NCI-H446 treated with DMSO at 0.1 percent for 48 hours (cell line): ENCODE data around the gene COMMD1.
"Not testable (repeated sequence)": the region's sequence is repeated elsewhere in the genome, so short reads cannot be mapped to it uniquely, and the experiment has no call there.

ENCODE experiments used
- DNase-seq: peaks from one replicate; lab custom pipeline; 2025; lab: John Stamatoyannopoulos, UW

COMMD1 gene

DNA sequence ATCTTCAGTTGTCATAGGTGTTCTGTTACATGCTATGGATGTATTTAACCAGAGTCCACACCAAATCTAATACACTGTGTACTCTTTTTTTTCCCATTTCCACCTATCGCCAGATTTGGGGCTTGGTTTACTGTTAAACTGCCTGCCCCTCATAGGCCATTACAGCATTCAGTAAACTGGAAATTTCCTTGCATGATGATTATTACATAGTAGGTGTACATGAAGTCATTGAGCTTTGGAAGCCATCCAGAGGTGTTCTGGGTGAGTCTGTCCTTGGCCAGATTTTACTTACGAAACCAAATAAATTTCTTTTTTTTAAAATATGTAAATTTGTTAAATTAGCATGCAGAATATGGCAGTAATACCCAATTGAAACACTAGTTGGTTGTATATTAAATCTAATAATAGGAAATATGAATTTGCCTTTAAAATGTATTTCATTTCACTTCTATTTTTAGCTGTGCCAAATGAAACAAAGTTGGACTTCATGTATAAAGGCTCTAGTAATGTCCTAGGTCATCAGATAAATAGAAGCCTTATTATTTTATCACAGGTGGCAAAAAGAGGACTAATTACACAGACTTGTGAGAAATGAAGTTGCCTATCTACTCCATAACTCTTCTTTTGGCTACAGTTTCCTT is 60.7 kb downstream of the COMMD1 start:
- DNase-seq, result no peak

GRCh38 chr2:61967262-61967661 is 61.8 kb downstream of the COMMD1 start:
- peak; percentile 32 for DNase-seq

GRCh38 chr2:61969376-61969775 is 63.9 kb downstream of the COMMD1 start:
- DNase-seq, result peak; percentile 66

DNA sequence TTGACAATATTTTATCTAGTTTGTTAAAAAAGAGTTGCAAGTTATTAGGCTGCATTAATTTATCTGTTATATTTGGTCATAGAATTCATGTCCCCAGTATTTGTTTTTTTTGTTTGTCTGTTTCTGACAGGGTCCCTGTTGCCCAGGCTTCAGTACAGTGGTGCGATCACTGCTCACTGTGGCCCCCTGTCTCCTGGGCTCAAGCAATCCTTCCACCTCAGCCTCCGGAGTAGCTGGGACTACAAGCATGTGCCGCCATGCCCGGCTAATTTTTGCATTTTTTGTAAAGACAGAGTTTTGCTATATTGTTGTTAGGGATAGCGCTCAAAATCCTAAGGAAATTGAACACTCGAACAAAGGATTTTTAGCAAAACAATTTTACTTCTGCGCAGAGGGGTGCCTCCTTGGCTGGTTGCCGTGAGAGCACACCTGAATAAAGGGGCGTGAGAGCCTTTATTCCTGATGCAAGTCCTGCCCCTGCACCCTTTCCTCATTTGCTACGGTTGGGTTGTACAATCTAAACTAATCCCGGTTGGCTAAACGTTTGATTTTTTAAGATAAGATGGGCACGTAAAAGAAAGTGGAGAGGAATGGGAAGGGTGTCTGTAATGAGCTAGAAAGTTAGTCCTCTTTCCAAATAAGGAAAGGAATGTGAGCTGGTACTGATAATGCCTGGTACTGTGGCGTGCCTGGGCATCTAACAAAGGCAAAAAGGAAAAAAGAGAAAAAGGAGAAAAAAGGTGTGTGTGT is 65.5 kb downstream of the COMMD1 start:
- no peak for DNase-seq

GRCh38 chr2:61978522-61978921 is 73.0 kb downstream of the COMMD1 start:
- DNase-seq, result peak; percentile 2

DNA sequence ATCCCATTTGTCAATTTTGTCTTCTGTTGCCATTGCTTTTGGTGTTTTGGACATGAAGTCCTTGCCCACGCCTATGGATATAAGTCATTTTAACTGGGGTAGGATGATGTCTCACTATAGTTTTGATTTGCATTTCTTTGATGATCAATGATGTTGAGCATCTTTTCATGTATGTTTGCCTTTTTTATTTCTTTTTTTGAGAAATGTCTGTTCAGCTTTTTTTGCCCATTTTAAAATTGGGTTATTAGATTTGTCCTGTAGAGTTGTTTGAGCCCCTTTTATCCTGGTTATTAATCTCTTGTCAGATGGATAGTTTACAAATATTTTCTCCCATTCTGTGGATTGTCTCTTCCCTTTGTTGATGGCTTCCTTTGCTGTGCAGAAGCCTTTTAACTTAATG is 75.3 kb downstream of the COMMD1 start:
- no peak for DNase-seq

DNA sequence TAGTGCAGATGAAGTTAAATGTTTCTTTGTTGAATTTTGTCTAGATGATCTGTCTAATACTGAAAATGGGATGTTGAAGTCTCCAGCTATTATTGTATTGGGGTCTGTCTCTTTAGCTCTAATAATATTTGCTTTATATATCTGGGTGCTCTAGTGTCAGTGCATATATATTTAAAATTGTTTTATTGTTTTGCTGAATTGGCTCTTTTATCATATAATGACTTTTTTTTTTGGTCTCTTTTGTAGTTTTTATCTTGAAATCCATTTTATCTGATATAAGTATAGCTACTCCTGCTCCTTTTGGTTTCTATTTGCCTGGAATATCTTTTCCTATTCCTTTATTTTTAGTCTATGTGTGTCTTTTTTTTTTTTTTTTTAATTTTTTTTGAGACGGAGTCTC is 79.2 kb downstream of the COMMD1 start:
- DNase-seq, result no peak

- peak; percentile 62 for DNase-seq
Observed at GRCh38 chr2:61988462-61989366, 83.2 kb downstream of the COMMD1 start.

DNA sequence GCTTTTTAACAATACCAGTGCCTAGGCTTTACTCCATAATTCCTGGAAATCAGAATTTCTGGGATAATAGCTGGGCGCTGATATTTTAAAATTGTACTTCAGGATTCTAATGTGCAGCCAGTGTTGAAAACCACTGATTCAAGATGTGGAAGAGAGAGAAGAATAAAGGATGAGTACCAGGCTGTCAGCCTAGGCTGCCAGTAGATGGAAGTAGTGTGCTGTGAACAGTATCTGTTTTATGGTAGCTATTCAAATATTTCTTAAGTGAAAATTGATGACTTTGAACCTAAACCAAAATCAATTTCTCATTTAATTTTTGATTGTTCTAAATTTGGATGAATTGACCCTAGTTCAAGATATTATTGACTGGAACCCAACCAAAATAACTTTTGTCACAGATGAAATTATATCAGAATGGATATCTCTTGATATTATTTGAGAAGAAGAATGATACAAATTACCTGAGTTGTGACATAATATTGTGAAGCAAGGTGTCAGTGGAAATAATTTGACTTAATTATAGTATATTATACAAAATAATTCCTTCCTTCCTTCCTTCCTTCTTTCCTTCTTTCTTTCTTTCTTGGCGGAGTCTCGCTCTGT is 88.0 kb downstream of the COMMD1 start:
- peak; percentile 24 for DNase-seq

DNA sequence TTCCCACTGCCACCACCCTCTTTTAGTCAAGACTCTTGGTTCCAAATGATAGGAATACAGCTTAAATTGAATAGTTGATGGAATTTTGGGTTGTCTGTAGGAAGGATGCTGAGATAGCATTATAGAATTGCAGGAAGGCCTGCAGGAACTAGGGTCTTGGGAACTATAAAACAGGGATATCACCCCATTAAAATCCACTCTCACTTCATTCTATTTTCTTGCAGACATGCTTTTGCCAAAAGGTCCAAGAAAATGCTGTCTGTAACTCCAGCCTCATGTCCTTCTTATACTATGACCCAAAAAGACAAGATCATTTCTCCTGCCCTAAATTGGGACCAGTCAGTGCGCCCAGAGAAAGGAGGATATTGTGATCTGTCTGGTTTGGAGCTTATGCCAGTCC is 89.1 kb downstream of the COMMD1 start:
- no peak for DNase-seq

DNA sequence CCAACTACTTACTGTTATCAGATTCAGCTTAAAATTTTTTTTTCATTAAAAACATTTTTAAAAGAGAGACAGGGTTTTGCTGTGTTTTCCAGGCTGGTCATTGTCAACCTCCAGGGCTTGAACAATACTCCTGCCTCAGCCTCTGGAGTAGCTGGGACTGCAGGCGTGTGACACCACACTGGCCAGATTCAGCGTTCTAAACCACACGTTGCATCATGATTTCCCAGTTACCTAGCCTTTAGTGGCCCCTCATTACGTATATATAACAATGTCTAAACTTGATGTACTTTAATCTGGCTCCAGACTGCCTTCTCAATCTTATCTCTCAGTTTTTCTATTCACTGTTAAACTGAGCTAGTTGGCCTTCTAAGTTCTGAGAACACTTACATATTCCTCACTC is 89.6 kb downstream of the COMMD1 start:
- DNase-seq, result no peak

DNA sequence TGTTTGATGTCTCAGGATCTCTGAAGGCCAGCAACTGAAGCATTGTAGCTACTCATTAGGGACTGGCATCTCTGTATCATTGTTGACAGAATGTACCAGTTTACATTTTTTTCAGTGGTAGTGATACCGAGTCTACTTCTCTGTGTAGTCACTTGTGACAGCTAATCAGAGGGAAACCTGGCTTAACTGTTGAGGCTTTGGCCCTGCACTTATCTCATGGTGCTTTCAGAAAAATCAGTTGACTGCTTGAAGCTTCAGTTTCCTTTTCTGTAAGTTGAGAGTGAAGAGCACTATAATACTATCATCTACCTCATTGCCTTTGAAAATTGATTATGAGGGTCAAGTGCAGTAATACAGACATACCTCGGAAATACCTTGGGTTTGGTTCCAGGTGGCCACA is 90.0 kb downstream of the COMMD1 start:
- DNase-seq, result no peak

GRCh38 chr2:61998426-61998825 is 93.0 kb downstream of the COMMD1 start:
- DNase-seq, result no peak

GRCh38 chr2:62000538-62000937 is 95.1 kb downstream of the COMMD1 start:
- no peak for DNase-seq

DNA sequence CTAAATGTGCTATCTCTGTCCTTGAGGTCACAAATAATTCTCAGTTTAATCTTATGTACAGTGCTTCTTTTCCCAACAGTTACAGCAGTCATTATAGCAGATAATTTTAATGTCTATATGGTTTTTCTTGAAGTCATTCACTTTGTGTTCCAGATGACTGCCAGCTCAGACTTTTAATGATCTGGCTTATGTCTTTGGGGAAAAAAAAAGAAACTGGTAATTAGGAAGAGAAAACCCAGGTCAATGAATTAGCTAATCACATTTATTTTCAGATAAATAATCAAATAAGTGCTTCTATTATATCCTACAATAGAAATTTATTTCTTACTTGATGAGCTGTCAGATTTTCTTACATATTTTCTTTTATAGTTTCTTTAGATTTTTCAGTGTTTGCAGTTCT is 96.0 kb downstream of the COMMD1 start:
- DNase-seq, result no peak

DNA sequence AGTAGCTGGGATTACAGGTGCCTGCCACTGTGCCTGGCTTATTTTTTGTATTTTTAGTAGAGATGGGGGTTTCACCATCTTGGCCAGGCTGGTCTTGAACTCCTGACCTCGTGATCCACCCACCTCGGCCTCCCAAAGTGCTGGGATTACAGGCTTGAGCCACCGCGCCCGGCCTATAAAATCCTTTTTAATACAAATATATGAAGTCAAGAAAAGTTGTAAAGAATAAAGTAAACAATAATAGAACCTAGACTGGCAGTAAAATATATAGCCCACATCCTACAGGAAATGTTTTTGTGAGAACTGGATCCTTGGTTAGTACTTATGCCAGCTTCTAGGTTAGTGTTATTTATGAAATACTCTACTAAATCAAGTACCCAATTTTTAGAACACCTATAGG is 99.0 kb downstream of the COMMD1 start:
- DNase-seq, result not testable (repeated sequence)

DNA sequence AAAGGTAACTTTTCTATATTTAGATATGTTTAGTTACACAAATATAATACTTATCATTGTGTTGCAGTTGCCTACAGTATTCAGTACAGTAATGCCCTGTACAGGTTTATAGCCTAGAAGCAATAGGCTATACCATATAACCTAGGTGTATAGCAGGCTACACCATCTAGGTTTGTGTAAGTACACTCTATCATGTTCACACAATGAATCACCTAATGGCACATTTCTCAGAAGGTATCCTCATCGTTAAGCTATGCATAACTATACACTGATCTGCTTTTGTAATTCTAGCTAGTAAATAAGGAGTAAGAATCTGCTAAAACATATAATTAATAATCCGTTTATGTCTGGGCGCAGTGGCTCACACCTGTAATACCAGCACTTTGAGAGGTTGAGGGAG is 102.1 kb downstream of the COMMD1 start:
- DNase-seq, result no peak

DNA sequence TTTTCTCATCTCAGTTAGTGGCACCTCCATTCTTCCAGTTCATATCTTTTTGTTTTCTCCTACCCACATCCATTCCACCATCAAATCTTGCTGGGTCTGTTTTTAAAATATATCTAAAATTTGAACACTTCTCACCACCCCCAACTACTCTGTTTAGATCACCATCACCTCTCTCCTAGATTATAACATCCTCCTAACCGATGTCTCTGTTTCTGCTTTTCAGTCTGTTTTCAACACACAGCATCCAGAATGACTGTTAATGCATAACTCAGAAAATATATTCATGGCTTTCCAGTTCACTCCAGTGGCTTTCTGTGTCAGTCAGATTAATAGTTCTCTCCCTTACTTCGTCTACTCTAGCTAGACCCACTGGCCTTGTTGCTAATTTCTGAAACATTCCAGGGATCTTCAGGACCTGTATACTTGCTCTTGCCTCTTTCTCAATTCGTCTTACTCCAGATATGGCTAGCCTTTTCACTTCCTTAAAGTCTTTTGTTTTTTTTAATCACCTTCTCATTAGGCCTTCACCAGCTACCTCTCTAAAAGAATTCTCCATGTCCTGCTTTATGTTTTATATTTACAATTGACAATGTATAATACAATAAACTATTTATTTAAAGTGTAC is 105.3 kb downstream of the COMMD1 start:
- DNase-seq, result no peak

DNA sequence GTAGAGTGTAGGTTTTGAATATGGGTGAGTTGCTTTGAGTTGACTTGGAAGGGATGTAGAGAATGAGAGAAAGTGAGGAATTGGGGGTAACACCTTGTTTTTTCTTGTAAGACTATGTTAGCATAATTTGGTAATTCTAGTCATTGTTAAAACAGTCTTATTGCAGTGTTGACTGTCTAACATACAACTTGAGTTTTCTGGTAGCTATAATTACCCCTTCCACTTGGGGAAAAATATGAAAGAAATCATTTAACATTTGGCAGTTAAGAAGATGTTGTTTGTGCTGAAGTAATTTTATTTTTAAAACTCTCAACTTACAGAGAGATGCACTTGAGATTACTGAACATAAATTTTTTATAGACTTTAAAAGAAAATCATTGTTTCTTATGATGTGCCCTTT is 108.2 kb downstream of the COMMD1 start:
- DNase-seq, result peak; percentile 53

GRCh38 chr2:62014102-62014501 is 108.6 kb downstream of the COMMD1 start:
- peak; percentile 99 for DNase-seq

DNA sequence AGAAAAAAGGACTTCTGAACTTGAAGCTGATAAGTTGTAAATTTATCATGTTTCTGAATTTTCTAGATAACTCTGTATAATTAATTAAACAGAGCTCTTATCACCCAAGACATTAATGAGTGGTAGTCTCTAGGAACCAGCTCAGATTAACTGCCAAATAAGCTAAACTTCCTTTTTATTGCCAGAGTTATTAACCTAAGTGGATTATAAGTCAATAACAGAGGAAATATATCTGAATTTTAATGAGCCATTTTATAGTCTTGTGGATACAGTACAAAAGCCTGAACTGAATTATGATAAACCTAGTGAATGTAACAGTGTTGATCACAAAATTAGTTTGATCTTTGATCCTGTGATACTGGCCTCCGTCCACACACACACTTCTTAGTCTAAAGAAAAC is 111.5 kb downstream of the COMMD1 start:
- no peak for DNase-seq

DNA sequence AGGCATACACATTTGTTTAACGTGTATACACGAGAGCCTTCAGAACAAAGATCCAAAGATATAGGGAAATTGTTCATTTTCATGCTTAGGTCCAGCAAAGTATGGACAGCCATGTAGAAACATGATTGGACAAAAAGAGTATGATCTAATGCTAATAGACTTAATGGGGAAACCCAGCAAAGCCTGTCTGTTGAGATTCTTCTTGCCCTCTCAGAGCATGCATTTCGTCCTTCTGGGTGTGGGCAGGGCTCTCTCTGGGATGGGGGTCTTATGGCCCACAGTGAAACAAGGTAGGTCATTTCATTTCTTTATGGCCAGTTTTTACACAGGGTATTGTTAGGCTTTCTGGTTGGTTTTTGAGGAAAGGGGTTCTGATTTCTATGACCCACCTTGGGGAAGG is 124.4 kb downstream of the COMMD1 start:
- DNase-seq, result no peak
